ENCODE results near the gene ANGPTL7. TPM values are rescaled to one million over a fixed set of nuclear protein-coding genes. Genes with fewer than 3 reads are reported as not detected.

The ANGPTL7 gene
- total and polyA plus RNA-seq, 2 of the 8 experiments (the other 6 are each of a cell fraction or from before 2014, with no cell fraction given): not detected

- no peak for TF ChIP-seq USF2 (IDR thresholded peaks at IDR 0.05; ENCODE audit: low read length)
These were observed 38.8 kb upstream of the ANGPTL7 start (continued) for GRCh38 chr1:11150326-11150725.

Measured in H1 (cell line).